Neural progenitor cell (in vitro differentiated cells): ENCODE measurements around the gene SLC17A2.

Experiments
- EZH2phosphoT487 ChIP-seq: fragments of 200-600 bp; sonication (generic); IDR thresholded peaks from 2 replicates; pipeline ENCODE4 v1.6.1; 2017; ENCODE audit warnings: antibody characterized with exemption
- TF ChIP-seq, protein P1 (sequence below): fragments of 200-600 bp; sonication (generic); IDR thresholded peaks from 2 replicates; pipeline ENCODE4 v1.5.1; 2017; ENCODE audit warnings: antibody characterized with exemption, mild to moderate bottlenecking

DNA sequence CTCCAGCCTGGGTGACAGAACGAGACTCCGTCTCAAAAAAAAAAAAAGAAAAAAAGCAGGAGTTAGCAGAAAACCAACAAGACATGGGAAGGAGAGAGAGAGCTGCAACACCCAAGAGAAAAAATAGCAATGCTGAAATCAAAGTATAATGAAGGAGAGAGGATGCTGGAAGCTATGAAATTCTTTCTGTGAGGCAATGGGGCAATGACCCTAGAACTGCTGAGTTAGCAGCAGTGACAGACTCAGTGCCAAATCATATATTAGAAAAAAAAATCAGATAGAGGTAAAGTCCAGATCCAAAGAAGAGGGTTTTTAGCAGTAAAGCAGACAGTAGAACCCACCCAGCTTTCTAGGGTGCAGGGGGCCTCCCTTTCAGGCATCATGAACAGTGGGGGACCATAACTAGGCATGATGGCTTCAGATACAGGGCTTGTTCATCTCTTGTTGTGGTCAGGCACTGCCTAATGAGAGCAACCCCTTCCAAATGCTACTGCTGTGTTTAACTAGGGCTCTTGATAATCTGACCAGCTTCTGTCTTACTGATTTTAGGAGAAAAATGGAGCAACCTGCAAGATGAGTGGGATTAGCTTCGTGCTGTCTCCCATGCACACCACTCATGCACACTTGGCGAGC, 26.9 kb downstream of the SLC17A2 start:
- TF ChIP-seq, protein P1, sequence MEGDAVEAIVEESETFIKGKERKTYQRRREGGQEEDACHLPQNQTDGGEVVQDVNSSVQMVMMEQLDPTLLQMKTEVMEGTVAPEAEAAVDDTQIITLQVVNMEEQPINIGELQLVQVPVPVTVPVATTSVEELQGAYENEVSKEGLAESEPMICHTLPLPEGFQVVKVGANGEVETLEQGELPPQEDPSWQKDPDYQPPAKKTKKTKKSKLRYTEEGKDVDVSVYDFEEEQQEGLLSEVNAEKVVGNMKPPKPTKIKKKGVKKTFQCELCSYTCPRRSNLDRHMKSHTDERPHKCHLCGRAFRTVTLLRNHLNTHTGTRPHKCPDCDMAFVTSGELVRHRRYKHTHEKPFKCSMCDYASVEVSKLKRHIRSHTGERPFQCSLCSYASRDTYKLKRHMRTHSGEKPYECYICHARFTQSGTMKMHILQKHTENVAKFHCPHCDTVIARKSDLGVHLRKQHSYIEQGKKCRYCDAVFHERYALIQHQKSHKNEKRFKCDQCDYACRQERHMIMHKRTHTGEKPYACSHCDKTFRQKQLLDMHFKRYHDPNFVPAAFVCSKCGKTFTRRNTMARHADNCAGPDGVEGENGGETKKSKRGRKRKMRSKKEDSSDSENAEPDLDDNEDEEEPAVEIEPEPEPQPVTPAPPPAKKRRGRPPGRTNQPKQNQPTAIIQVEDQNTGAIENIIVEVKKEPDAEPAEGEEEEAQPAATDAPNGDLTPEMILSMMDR, result no peak
- no peak for TF ChIP-seq EZH2phosphoT487
